OCI-LY7 (cell line): Measurements from ENCODE around the gene INTS7. TPM values are rescaled to one million over a fixed set of nuclear protein-coding genes. Genes with fewer than 3 reads are reported as not detected.

Source experiments
- BruUV-seq: library from RNA; stranded (reverse); fragments of 400-500 nt; replicated peaks from 2 replicates; lab custom pipeline; 2021; lab: Mats Ljungman, UMichigan
- CTCF ChIA-PET: fragments of 300-600 bp; sonication (Branson Sonifier 250); formaldehyde crosslinking; loops from one replicate; lab custom pipeline; 2022; ENCODE audit warnings: antibody characterized with exemption; ENCODE audit not compliant: unreplicated experiment; lab: Charles Lee
- POLR2A ChIA-PET: fragments of 300-600 bp; sonication (Branson Sonifier 250); formaldehyde crosslinking; loops from one replicate; lab custom pipeline; 2022; ENCODE audit warnings: antibody characterized with exemption; lab: Charles Lee
- DNase-seq: peaks from one replicate; pipeline ENCODE4 v3.0.0-alpha.2; 2015; ENCODE audit warnings: low spot score
- H2AFZ ChIP-seq: fragments of 200-600 bp; sonication (generic), shearing (Covaris generic); 2 replicates; pipeline ENCODE4 v1.6.1; 2014; ENCODE audit warnings: mild to moderate bottlenecking, antibody characterized with exemption, low read length, moderate library complexity
- H3K27ac ChIP-seq: fragments of 200-600 bp; sonication (generic); 2 replicates; pipeline ENCODE4 v1.5.1; 2014; ENCODE audit warnings: mixed run types, low read depth, mild to moderate bottlenecking, moderate library complexity, low read length, inconsistent platforms; ENCODE audit not compliant: poor library complexity, severe bottlenecking
- H3K36me3 ChIP-seq: fragments of 200-600 bp; sonication (generic); 2 replicates; pipeline ENCODE4 v1.6.1; 2014; ENCODE audit warnings: mild to moderate bottlenecking, antibody characterized with exemption, low read length, moderate library complexity, mixed read lengths; ENCODE audit not compliant: insufficient read depth
- H3K4me1 ChIP-seq: fragments of 200-600 bp; sonication (generic); 2 replicates; pipeline ENCODE4 v1.5.1; 2014; ENCODE audit warnings: mild to moderate bottlenecking, low read length; ENCODE audit not compliant: insufficient read depth, poor library complexity, severe bottlenecking
- H3K4me2 ChIP-seq: fragments of 200-600 bp; sonication (generic); 2 replicates; pipeline ENCODE4 v1.6.1; 2014; ENCODE audit warnings: mild to moderate bottlenecking, low read length
- H3K4me3 ChIP-seq: fragments of 200-600 bp; sonication (generic); 2 replicates; pipeline ENCODE4 v1.5.1; 2014; ENCODE audit warnings: mild to moderate bottlenecking, low read depth, low read length; ENCODE audit not compliant: poor library complexity, severe bottlenecking
- H3K79me2 ChIP-seq: fragments of 200-600 bp; sonication (generic); 2 replicates; pipeline ENCODE4 v1.6.1; 2016; ENCODE audit warnings: low read depth, mild to moderate bottlenecking, low read length, moderate library complexity, mixed read lengths; ENCODE audit not compliant: insufficient read depth
- H3K9me2 ChIP-seq: fragments of 200-600 bp; sonication (generic); 2 replicates; pipeline ENCODE4 v1.6.1; 2016; ENCODE audit warnings: mild to moderate bottlenecking, low read length, mixed read lengths; ENCODE audit not compliant: insufficient read depth
- H3K9me3 ChIP-seq: fragments of 200-600 bp; sonication (generic); 2 replicates; pipeline ENCODE4 v1.6.1; 2014; ENCODE audit warnings: mild to moderate bottlenecking, mixed run types, low read length, mixed read lengths
- H4K20me1 ChIP-seq: fragments of 200-600 bp; sonication (generic); 2 replicates; pipeline ENCODE4 v1.6.1; 2014; ENCODE audit warnings: mild to moderate bottlenecking, antibody characterized with exemption, low read length, moderate library complexity, mixed read lengths; ENCODE audit not compliant: insufficient read depth
- EZH2phosphoT487 ChIP-seq: fragments of 200-600 bp; sonication (generic); IDR thresholded peaks from 2 replicates; pipeline ENCODE4 v1.6.1; 2018; ENCODE audit warnings: low read depth, borderline replicate concordance, mild to moderate bottlenecking, mixed run types, antibody characterized with exemption, low read length, moderate library complexity, mixed read lengths
- intact Hi-C: fragments of 100-400 bp; cut with micrococcal nuclease; formaldehyde crosslinking; loops from one replicate; pipeline ENCODE4 v1.10.0; 2022; ENCODE audit not compliant: unreplicated experiment
- total RNA-seq, 2 experiments: library from RNA; depleted of rRNA in 1 of 2; stranded (reverse); fragments of >200 nt in 1 of 2; shearing (Covaris generic) in 1 of 2; gene quantifications; 2 replicates each; pipeline ENCODE4 v1.2.3, GENCODE V29; 2014 to 2022
- TF ChIP-seq, protein P1 (sequence below): fragments of 200-600 bp; sonication (generic); conservative IDR thresholded peaks from 2 replicates; pipeline ENCODE4 v1.5.1; 2014; ENCODE audit warnings: mild to moderate bottlenecking, antibody characterized with exemption, low read length, moderate library complexity, mixed read lengths

The INTS7 gene
- total RNA-seq, 2 experiments from 2014 or later = 17.8 to 25.8 TPM

DNA sequence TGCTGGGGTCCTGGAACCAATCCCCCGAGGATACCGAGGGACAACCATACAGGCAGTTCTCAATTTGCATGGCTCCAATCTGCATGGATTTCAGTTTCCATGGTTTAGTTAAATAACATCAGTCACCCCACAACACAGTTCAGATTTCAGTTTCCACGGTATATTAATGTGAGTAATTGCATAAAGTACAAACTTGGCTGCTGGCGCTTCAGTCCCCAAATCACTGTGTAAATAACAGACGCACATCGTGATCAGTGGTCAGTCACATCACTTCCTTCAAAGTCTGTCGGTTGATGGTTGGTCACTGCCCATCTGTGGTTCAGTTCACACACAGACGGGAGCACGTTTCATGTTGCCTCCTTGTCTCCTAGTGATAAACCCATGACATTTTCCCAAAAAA, 138.4 kb downstream of the INTS7 start:
- intact Hi-C loops = no loop called here
- ChIA-PET POLR2A (no interaction called here), CTCF (no interaction called here)
- Histone ChIP-seq H3K27ac (no peak overlapping the region), H3K4me2 (no peak overlapping the region), H3K79me2 (no peaks in the 10 kb centered on the region), H3K9me2 (no peaks in the 10 kb centered on the region), H4K20me1 (no peaks in the 10 kb centered on the region), H3K9me3 (no peaks in the 10 kb centered on the region), H3K36me3 (no peaks in the 10 kb centered on the region), H3K4me1 (no peaks in the 10 kb centered on the region), H2AFZ (no peak overlapping the region), H3K4me3 (no peak overlapping the region)
- no peak for TF ChIP-seq EZH2phosphoT487
- TF ChIP-seq, protein P1, sequence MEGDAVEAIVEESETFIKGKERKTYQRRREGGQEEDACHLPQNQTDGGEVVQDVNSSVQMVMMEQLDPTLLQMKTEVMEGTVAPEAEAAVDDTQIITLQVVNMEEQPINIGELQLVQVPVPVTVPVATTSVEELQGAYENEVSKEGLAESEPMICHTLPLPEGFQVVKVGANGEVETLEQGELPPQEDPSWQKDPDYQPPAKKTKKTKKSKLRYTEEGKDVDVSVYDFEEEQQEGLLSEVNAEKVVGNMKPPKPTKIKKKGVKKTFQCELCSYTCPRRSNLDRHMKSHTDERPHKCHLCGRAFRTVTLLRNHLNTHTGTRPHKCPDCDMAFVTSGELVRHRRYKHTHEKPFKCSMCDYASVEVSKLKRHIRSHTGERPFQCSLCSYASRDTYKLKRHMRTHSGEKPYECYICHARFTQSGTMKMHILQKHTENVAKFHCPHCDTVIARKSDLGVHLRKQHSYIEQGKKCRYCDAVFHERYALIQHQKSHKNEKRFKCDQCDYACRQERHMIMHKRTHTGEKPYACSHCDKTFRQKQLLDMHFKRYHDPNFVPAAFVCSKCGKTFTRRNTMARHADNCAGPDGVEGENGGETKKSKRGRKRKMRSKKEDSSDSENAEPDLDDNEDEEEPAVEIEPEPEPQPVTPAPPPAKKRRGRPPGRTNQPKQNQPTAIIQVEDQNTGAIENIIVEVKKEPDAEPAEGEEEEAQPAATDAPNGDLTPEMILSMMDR = no peak
- no TSS peak for BruUV-seq
- no peak for DNase-seq

DNA sequence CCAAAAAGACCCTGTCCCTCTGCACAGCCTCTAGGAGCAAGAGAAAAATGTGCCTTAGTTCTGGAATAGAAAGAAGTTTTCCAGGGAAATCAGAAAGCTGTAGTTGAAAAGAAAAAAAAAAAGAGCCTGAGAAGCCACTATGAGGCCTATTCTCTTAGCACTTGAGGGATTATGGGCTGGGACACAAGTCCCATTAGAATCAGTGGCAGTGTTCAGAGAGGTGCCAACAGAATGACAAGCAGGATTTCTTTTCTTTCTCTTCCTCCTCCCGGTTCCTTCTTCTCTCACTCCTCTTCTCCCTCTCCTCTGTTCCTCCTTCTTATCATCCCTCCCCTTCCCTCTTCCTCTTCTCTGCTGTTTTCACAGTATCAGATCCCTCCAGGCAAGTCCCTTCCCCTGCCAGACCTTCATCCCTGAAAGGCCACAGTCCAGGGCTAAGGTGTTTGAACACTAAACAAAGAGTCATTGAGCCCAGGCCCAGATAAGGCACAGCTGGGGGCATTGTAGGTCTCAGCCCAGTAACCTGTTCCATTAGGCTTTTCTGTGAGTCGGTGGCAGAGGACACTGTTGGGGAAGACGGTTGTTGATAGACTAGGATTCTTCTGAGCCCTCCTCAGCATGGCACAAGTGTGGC, 140.1 kb downstream of the INTS7 start:
- H3K4me3 ChIP-seq = no peak overlapping the region
- ChIA-PET CTCF (no interaction called here), POLR2A (interaction anchor here (1.1 kb wide), 1 partner anchor 11 kb away, joined by 3 read pairs; no protein-coding TSS in a partner anchor)
- H3K79me2 ChIP-seq = no peaks in the 10 kb centered on the region
- BruUV-seq = no TSS peak
- no peak for DNase-seq
- TF ChIP-seq, protein P1 = no peak
- TF ChIP-seq EZH2phosphoT487 = no peak
- intact Hi-C loops = no loop called here
- no peak overlapping the region for H2AFZ ChIP-seq
- H3K27ac ChIP-seq = no peak overlapping the region
- H4K20me1 ChIP-seq = no peaks in the 10 kb centered on the region
- no peaks in the 10 kb centered on the region for H3K9me2 ChIP-seq
- no peak overlapping the region for H3K4me2 ChIP-seq
- no peaks in the 10 kb centered on the region for H3K36me3 ChIP-seq
- H3K9me3 ChIP-seq = no peaks in the 10 kb centered on the region
- no peaks in the 10 kb centered on the region for H3K4me1 ChIP-seq

DNA sequence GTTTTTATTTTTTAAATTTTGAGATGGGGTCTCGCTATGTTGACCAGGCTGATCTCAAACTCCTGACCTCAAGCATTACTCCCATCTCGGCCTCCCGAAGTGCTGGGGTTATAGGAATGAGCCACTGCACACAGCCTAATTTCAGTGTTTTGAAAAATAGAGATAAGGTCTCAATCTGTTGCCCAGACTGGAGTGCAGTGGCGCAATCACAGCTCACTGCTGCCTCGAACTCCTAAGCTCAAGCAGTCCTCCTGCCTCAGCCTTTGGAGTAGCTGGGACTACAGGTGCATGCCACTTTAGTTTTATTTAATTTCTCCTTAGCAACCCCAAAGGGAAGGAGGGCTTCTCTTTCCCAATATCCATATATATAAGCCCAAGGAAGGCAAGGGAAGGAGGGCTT, 141.0 kb downstream of the INTS7 start:
- ChIA-PET CTCF (no interaction called here), POLR2A (no interaction called here)
- Histone ChIP-seq H3K27ac (no peak overlapping the region), H3K4me2 (no peak overlapping the region), H3K79me2 (no peaks in the 10 kb centered on the region), H3K4me1 (no peaks in the 10 kb centered on the region), H2AFZ (no peak overlapping the region), H3K4me3 (no peak overlapping the region), H3K9me3 (no peaks in the 10 kb centered on the region), H4K20me1 (no peaks in the 10 kb centered on the region), H3K9me2 (no peaks in the 10 kb centered on the region), H3K36me3 (no peaks in the 10 kb centered on the region)
- intact Hi-C loops = no loop called here
- BruUV-seq = no TSS peak
- DNase-seq = no peak
- no peak for TF ChIP-seq EZH2phosphoT487
- TF ChIP-seq, protein P1 = no peak
